Measurements from ENCODE around the gene RNF5. TPM values are rescaled to one million over a fixed set of nuclear protein-coding genes. Genes with fewer than 3 reads are reported as not detected.

The RNF5 gene
- total RNA-seq (10 to 100 TPM; 45.2 to 66.7 TPM), polyA plus RNA-seq (10 to 100 TPM; 56.3 to 94.4 TPM)
- long read RNA-seq, donor 1, transcript RNF5-203 (6 exons, 1,168 nt) = major isoform, 43 of 85 reads
- long read RNA-seq, donor 1, partial matches to known transcripts = 42 of 85 reads
- long read RNA-seq, donor 1, other reads (novel, unspliced or antisense) = 0 of 85 reads
- long read RNA-seq, donor 2, transcript RNF5-203 (6 exons, 1,168 nt) = major isoform, 15 of 36 reads
- long read RNA-seq, donor 2, partial matches to known transcripts = 16 of 36 reads
- long read RNA-seq, donor 2, other reads (novel, unspliced or antisense) = 5 of 36 reads
- long read RNA-seq, donor 3, transcript RNF5-203 (6 exons, 1,168 nt) = major isoform, 16 of 41 reads
- long read RNA-seq, donor 3, partial matches to known transcripts = 25 of 41 reads
- long read RNA-seq, donor 3, other reads (novel, unspliced or antisense) = 0 of 41 reads
- long read RNA-seq, donor 4, transcript RNF5-203 (6 exons, 1,168 nt) = major isoform, 16 of 34 reads
- long read RNA-seq, donor 4, partial matches to known transcripts = 18 of 34 reads
- long read RNA-seq, donor 4, other reads (novel, unspliced or antisense) = 0 of 34 reads
- long read RNA-seq, donor 5, transcript RNF5-203 (6 exons, 1,168 nt) = major isoform, 36 of 49 reads
- long read RNA-seq, donor 5, partial matches to known transcripts = 6 of 49 reads
- long read RNA-seq, donor 5, other reads (novel, unspliced or antisense) = 7 of 49 reads

GRCh38 chr6:32177788-32178546, at the start of gene RNF5:
Gene RNF5, plus strand, starts transcription at chr6:32178405. Its CDS starts 107 bp downstream, at chr6:32178512.
- Histone ChIP-seq H3K27ac (ENCODE audit: low read depth in 1 of 2, low read length in 1 of 2) (peak within 1 kb of the TSS; percentile 88 to 95), H3K27me3 (ENCODE audit: control insufficient read depth in 3 of 3, insufficient read depth in 3 of 3, low read length in 2 of 3) (no peaks in the 10 kb centered on the region), H3K4me1 (ENCODE audit: control insufficient read depth in 5 of 5, insufficient read depth in 5 of 5, low read length in 5 of 5) (peaks cover 11 to 46% (median 25%) of the 10 kb centered on the region in 5 donors), H3K4me3 (peak within 1 kb of the TSS; percentile 67), H3K36me3 (ENCODE audit: control insufficient read depth in 4 of 4, insufficient read depth in 4 of 4, low read length in 4 of 4) (peaks cover 0 to 13% (median 11%) of the 10 kb centered on the region in 4 donors), H3K9me3 (ENCODE audit: control insufficient read depth in 4 of 4, insufficient read depth in 3 of 4, low read length in 3 of 4) (no peaks in the 10 kb centered on the region), H3K9ac (ENCODE audit: insufficient read depth in 1 of 2, low read length in 2 of 2) (peak within 1 kb of the TSS; percentile 74 to 92)
- DNase-seq = peak; percentile 99 to 100 (median 100)
- ATAC-seq (ENCODE audit: insufficient read depth, low FRiP score) = peak; percentile 86
- 0 to 1% methylated on average over 33 of the region's 33 CpGs for WGBS, 2 donors
- TF ChIP-seq CTCF (IDR thresholded peaks at IDR 0.05; ENCODE audit: control extremely low read depth, extremely low read depth) = no peak

GRCh38 chr6:32128751-32129296, 49.4 kb upstream of the RNF5 start:
- H3K36me3 ChIP-seq (ENCODE audit: control insufficient read depth in 4 of 4, insufficient read depth in 4 of 4, low read length in 4 of 4) = peaks cover 0 to 20% (median 14%) of the 10 kb centered on the region in 4 donors
- no peaks in the 10 kb centered on the region for H3K27me3 ChIP-seq (ENCODE audit: control insufficient read depth in 3 of 3, insufficient read depth in 3 of 3, low read length in 2 of 3)
- DNase-seq (no peak), ATAC-seq (ENCODE audit: insufficient read depth, low FRiP score) (no peak)
- H3K9ac ChIP-seq (ENCODE audit: insufficient read depth in 1 of 2, low read length in 2 of 2) = peak overlapping the region in 1 of 2 donors; percentile 95
- peak overlapping the region in 1 of 2 donors; percentile 94 for H3K27ac ChIP-seq (ENCODE audit: low read depth in 1 of 2, low read length in 1 of 2)
- H3K9me3 ChIP-seq (ENCODE audit: control insufficient read depth in 4 of 4, insufficient read depth in 3 of 4, low read length in 3 of 4) = no peaks in the 10 kb centered on the region
- H3K4me1 ChIP-seq (ENCODE audit: control insufficient read depth in 5 of 5, insufficient read depth in 5 of 5, low read length in 5 of 5) = peaks cover 13 to 28% (median 15%) of the 10 kb centered on the region in 5 donors
- 87 to 93% methylated on average over 13 of the region's 13 CpGs for WGBS, 2 donors
- TF ChIP-seq CTCF (IDR thresholded peaks at IDR 0.05; ENCODE audit: control extremely low read depth, extremely low read depth) = no peak
- H3K4me3 ChIP-seq = no peak overlapping the region

GRCh38 chr6:32129297-32130088, 48.7 kb upstream of the RNF5 start:
- Histone ChIP-seq H3K9me3 (ENCODE audit: control insufficient read depth in 4 of 4, insufficient read depth in 3 of 4, low read length in 3 of 4) (no peaks in the 10 kb centered on the region), H3K27ac (ENCODE audit: low read depth in 1 of 2, low read length in 1 of 2) (peak overlapping the region; percentile 83 to 94), H3K9ac (ENCODE audit: insufficient read depth in 1 of 2, low read length in 2 of 2) (peak overlapping the region; percentile 82 to 95), H3K4me1 (ENCODE audit: control insufficient read depth in 5 of 5, insufficient read depth in 5 of 5, low read length in 5 of 5) (peaks cover 13 to 28% (median 15%) of the 10 kb centered on the region in 5 donors), H3K4me3 (peak overlapping the region; percentile 73), H3K36me3 (ENCODE audit: control insufficient read depth in 4 of 4, insufficient read depth in 4 of 4, low read length in 4 of 4) (peaks cover 0 to 16% (median 9%) of the 10 kb centered on the region in 4 donors), H3K27me3 (ENCODE audit: control insufficient read depth in 3 of 3, insufficient read depth in 3 of 3, low read length in 2 of 3) (no peaks in the 10 kb centered on the region)
- WGBS, 2 donors = 30 to 41% methylated on average over 22 of the region's 22 CpGs
- peak; percentile 51 to 71 (median 64) for DNase-seq
- no peak for TF ChIP-seq CTCF (IDR thresholded peaks at IDR 0.05; ENCODE audit: control extremely low read depth, extremely low read depth)
- ATAC-seq (ENCODE audit: insufficient read depth, low FRiP score) = peak; percentile 3
